ENCODE data around the gene KPNA6.

GRCh38 chr1:32071758-32072621, 35.9 kb upstream of the KPNA6 start:
- TF ChIP-seq, protein P1, sequence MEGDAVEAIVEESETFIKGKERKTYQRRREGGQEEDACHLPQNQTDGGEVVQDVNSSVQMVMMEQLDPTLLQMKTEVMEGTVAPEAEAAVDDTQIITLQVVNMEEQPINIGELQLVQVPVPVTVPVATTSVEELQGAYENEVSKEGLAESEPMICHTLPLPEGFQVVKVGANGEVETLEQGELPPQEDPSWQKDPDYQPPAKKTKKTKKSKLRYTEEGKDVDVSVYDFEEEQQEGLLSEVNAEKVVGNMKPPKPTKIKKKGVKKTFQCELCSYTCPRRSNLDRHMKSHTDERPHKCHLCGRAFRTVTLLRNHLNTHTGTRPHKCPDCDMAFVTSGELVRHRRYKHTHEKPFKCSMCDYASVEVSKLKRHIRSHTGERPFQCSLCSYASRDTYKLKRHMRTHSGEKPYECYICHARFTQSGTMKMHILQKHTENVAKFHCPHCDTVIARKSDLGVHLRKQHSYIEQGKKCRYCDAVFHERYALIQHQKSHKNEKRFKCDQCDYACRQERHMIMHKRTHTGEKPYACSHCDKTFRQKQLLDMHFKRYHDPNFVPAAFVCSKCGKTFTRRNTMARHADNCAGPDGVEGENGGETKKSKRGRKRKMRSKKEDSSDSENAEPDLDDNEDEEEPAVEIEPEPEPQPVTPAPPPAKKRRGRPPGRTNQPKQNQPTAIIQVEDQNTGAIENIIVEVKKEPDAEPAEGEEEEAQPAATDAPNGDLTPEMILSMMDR (IDR thresholded peaks at IDR 0.05), result no peak
- TF ChIP-seq SIN3A (IDR thresholded peaks at IDR 0.05; ENCODE audit: borderline replicate concordance, insufficient read depth, low read depth, low read length), result no peak
- TF ChIP-seq REST (IDR thresholded peaks at IDR 0.05; ENCODE audit: insufficient read depth in 1 of 2, low read depth in 2 of 2, low read length in 1 of 2), result 0 out of 4 replicates have a peak, but pooled peaks of 1 of the 2 experiments have one; percentile 12
- no peak for TF ChIP-seq POLR2AphosphoS5 (IDR thresholded peaks at IDR 0.05; ENCODE audit: low read depth, low read length)

Data from Panc1 (cell line).